GM12878 (cell line): ENCODE results near the gene MYRF. TPM values are rescaled to one million over a fixed set of nuclear protein-coding genes. Genes with fewer than 3 reads are reported as not detected.
A peak's percentile ranks its signal among the peaks of the same experiment; 100 is the strongest.

Source experiments
- ATAC-seq: fragments of 200-7000 bp; cut with Tn5 transposase; 3 replicates; pipeline ENCODE4 v1.9.1; 2020; ENCODE audit warnings: mild to moderate bottlenecking, moderate library complexity
- BruUV-seq: library from RNA; stranded (reverse); fragments of 400-500 nt; replicated peaks from 2 replicates; lab custom pipeline; 2021; lab: Mats Ljungman, UMichigan
- CTCF ChIA-PET: fragments of 300-600 bp; sonication (Branson Sonifier 250); formaldehyde crosslinking; extraction: SDS; loops from one replicate; lab custom pipeline; 2021; ENCODE audit warnings: inconsistent platforms; lab: Yijun Ruan, JAX
- POLR2A ChIA-PET: fragments of 350-600 bp; formaldehyde crosslinking; extraction: SDS; loops from one replicate; lab custom pipeline; 2021; ENCODE audit warnings: inconsistent platforms; lab: Charles Lee
- RAD21 ChIA-PET: fragments of 300-600 bp; sonication (Branson Sonifier 250); formaldehyde crosslinking; loops from one replicate; lab custom pipeline; 2023; ENCODE audit warnings: antibody characterized with exemption; ENCODE audit not compliant: unreplicated experiment; lab: Charles Lee
- SMC1A ChIA-PET: fragments of 300-600 bp; sonication (Branson Sonifier 250); formaldehyde crosslinking; loops from one replicate; lab custom pipeline; 2023; ENCODE audit not compliant: unreplicated experiment, uncharacterized antibody; lab: Charles Lee
- DNase-seq: peaks from one replicate; pipeline ENCODE4 v3.0.0-alpha.2; 2011; ENCODE audit warnings: low read depth, low spot score
- FAIRE-seq: peaks from 3 replicates; lab custom pipeline; 2011; peaks lifted over from hg19 to GRCh38; lab: Jason Lieb, UNC
- H2AFZ ChIP-seq: 2 replicates; pipeline ENCODE4 v1.6.0; 2011; ENCODE audit warnings: low read depth, low read length, control low read depth; ENCODE audit not compliant: control insufficient read depth
- H3K27ac ChIP-seq: 2 replicates; pipeline ENCODE4 v1.5.1; 2011; ENCODE audit warnings: control low read depth; ENCODE audit not compliant: control insufficient read depth, insufficient read depth
- H3K27me3 ChIP-seq, 2 experiments: replicated peaks in 1 of 2; 2 replicates each; pipeline versions ENCODE4 v1.6.0 to v1.6.1; 2011; ENCODE audit warnings: low read length in 1 of 2; ENCODE audit not compliant: control insufficient read depth in 2 of 2, insufficient read depth in 2 of 2
- H3K36me3 ChIP-seq, 2 experiments: 2 replicates each; pipeline ENCODE4 v1.5.1; 2011; ENCODE audit warnings: low read length in 1 of 2; ENCODE audit not compliant: control insufficient read depth in 2 of 2, insufficient read depth in 2 of 2
- H3K4me1 ChIP-seq: 2 replicates; pipeline ENCODE4 v1.6.1; 2011; ENCODE audit warnings: mild to moderate bottlenecking, low read length, moderate library complexity, mixed read lengths; ENCODE audit not compliant: control insufficient read depth, insufficient read depth
- H3K4me2 ChIP-seq: 2 replicates; pipeline ENCODE4 v1.6.0; 2011; ENCODE audit warnings: control low read depth; ENCODE audit not compliant: control insufficient read depth, insufficient read depth
- H3K4me3 ChIP-seq: fragments of 200-600 bp; sonication (generic); 2 replicates; pipeline ENCODE4 v1.5.1; 2016
- H3K79me2 ChIP-seq: 2 replicates; pipeline ENCODE4 v1.6.0; 2011; ENCODE audit warnings: low read length; ENCODE audit not compliant: control insufficient read depth, insufficient read depth
- H3K9ac ChIP-seq: 2 replicates; pipeline ENCODE4 v1.8.0; 2011; ENCODE audit warnings: low read length, control low read depth, mixed read lengths; ENCODE audit not compliant: control insufficient read depth, insufficient read depth
- H3K9me3 ChIP-seq: replicated peaks from 3 replicates; pipeline ENCODE4 v1.5.1; 2011; ENCODE audit warnings: mild to moderate bottlenecking, low read length; ENCODE audit not compliant: control insufficient read depth, insufficient read depth
- H4K20me1 ChIP-seq: 2 replicates; pipeline ENCODE4 v1.6.0; 2011; ENCODE audit not compliant: control insufficient read depth, insufficient read depth
- ATF3 ChIP-seq: IDR thresholded peaks from 2 replicates; pipeline ENCODE4 v1.6.1; 2011; ENCODE audit warnings: low read depth, mild to moderate bottlenecking, low read length, moderate library complexity, borderline replicate concordance; ENCODE audit errors: extremely low read depth
- CHD4 ChIP-seq: fragments of 200-600 bp; sonication (generic); IDR thresholded peaks from 2 replicates; pipeline ENCODE4 v1.6.1; 2016; ENCODE audit warnings: mild to moderate bottlenecking
- DPF2 ChIP-seq: fragments of 450-650 bp; IDR thresholded peaks from 2 replicates; pipeline ENCODE4 v1.6.1; 2017; ENCODE audit warnings: mild to moderate bottlenecking
- GATAD2B ChIP-seq: fragments of 450-650 bp; conservative IDR thresholded peaks from 2 replicates; pipeline ENCODE4 v1.6.1; 2017; ENCODE audit warnings: low read depth, mild to moderate bottlenecking, moderate library complexity
- HDGF ChIP-seq: fragments of 450-650 bp; IDR thresholded peaks from 2 replicates; pipeline ENCODE4 v1.6.1; 2016; ENCODE audit warnings: antibody characterized with exemption
- KDM1A ChIP-seq: fragments of 200-600 bp; sonication (generic); IDR thresholded peaks from 2 replicates; pipeline ENCODE4 v1.6.1; 2016; ENCODE audit warnings: borderline replicate concordance
- MEF2A ChIP-seq: IDR thresholded peaks from 2 replicates; pipeline ENCODE4 v1.6.1; 2011; ENCODE audit warnings: low read depth, mild to moderate bottlenecking, low read length, moderate library complexity; ENCODE audit not compliant: insufficient read depth
- MYB ChIP-seq: fragments of 150-350 bp; IDR thresholded peaks from 2 replicates; pipeline ENCODE4 v1.6.1; 2014; ENCODE audit warnings: mild to moderate bottlenecking, low read depth, low read length, borderline replicate concordance
- MYC ChIP-seq: IDR thresholded peaks from 2 replicates; pipeline ENCODE4 v1.6.1; 2011; ENCODE audit warnings: mild to moderate bottlenecking, low read length, moderate library complexity, inconsistent platforms; ENCODE audit not compliant: insufficient read depth, insufficient replicate concordance, insufficient read length, severe bottlenecking
- RB1 ChIP-seq: fragments of 450-650 bp; formaldehyde crosslinking; IDR thresholded peaks from 2 replicates; pipeline ENCODE4 v1.6.1; 2017; ENCODE audit warnings: mild to moderate bottlenecking, borderline replicate concordance
- RELA ChIP-seq: fragments of 450-650 bp; IDR thresholded peaks from 2 replicates; pipeline ENCODE4 v1.8.0; 2014; ENCODE audit warnings: borderline replicate concordance; ENCODE audit not compliant: partially characterized antibody
- TCF12 ChIP-seq: IDR thresholded peaks from 2 replicates; pipeline ENCODE4 v1.6.1; 2011; ENCODE audit warnings: low read depth, mild to moderate bottlenecking, low read length
- USF2 ChIP-seq: IDR thresholded peaks from 2 replicates; pipeline ENCODE4 v1.6.1; 2011; ENCODE audit warnings: low read depth, low read length, improper control_type of control experiment, borderline replicate concordance
- ZNF274 ChIP-seq: IDR thresholded peaks from one replicate; pipeline ENCODE4 v1.8.0; 2011; ENCODE audit not compliant: insufficient read length, insufficient read depth
- WGBS: methylation state at CpG from one replicate; pipeline ENCODE4 v1.1.6; 2016; ENCODE audit warnings: low lambda C conversion rate; ENCODE audit not compliant: insufficient replicate concordance, insufficient coverage; ENCODE audit errors: missing lambda C conversion rate; 5-methylcytosine and 5-hydroxymethylcytosine counted together
- in situ Hi-C: fragments of 300-500 bp; cut with MboI; formaldehyde crosslinking; loops from 9 replicates; pipeline ENCODE4 v1.14.3; 2018; ENCODE audit warnings: mixed read lengths
- intact Hi-C: fragments of 100-400 bp; cut with micrococcal nuclease; formaldehyde crosslinking; loops from one replicate; pipeline ENCODE4 v1.14.2; 2022; ENCODE audit not compliant: unreplicated experiment
- polyA plus RNA-seq, 11 experiments: library from polyadenylated mRNA; depleted of rRNA in 4 of 11; unstranded in 6 of 11; stranded (reverse) in 5 of 11; fragments of >200 nt; fragmentation: Nextera tagmentation in 4 of 11; fragmentation: Illumina TruSeq in 1 of 11; extraction: Ambion mirVana in 4 of 11; extraction: Trizol in 1 of 11; gene quantifications; 1 replicate in 1 of 11; 2 replicates in 10 of 11; pipeline versions ENCODE4 v1.2.1 to v1.2.3, GENCODE V29; 2011 to 2016; ENCODE audit warnings: inconsistent platforms in 2 of 11, missing spikeins in 2 of 11, low read depth in 1 of 11
- total RNA-seq, 4 experiments: library from RNA; depleted of rRNA in 3 of 4; stranded (reverse); fragments of >200 nt in 3 of 4; fragmentation: Illumina TruSeq in 1 of 4; extraction: Trizol in 1 of 4; gene quantifications; 2 replicates each; pipeline versions ENCODE4 v1.2.1 to v1.2.3, GENCODE V29; 2013 to 2021

MYRF gene
- total and polyA plus RNA-seq, 10 of the 15 experiments (the other 5 are each of a cell fraction or from before 2014, with no cell fraction given), result 0.27 to 15.6 (median 0.89) TPM

GRCh38 chr11:61752117-61752924 is at the start of gene MYRF (continued):
- TF ChIP-seq DPF2 (peak; percentile 61; the same call in 1 of the 2 replicates), KDM1A (no peak), HDGF (peak; percentile 27; the same call in 1 of the 2 replicates), GATAD2B (peak; percentile 73)

GRCh38 chr11:61702701-61703312 is 49.6 kb upstream of the MYRF start:
- no TSS peak for BruUV-seq
- POLR2A ChIA-PET, result no interaction called here

More at GRCh38 chr11:61702701-61703312, 49.6 kb upstream of the MYRF start:
- no peak overlapping the region for H3K9ac ChIP-seq
- no peaks in the 10 kb centered on the region for H3K79me2 ChIP-seq
- H3K27me3 ChIP-seq, result peaks cover 0 to 2% of the 10 kb centered on the region in 2 experiments; a peak in 2 of 4 replicates
- no peak overlapping the region for H3K4me3 ChIP-seq
- H4K20me1 ChIP-seq, result no peaks in the 10 kb centered on the region
- CTCF ChIA-PET, result no interaction called here
- intact Hi-C loops, result no loop called here
- no peaks in the 10 kb centered on the region for H3K36me3 ChIP-seq
- no peak overlapping the region for H2AFZ ChIP-seq
- TF ChIP-seq GATAD2B, result no peak
- TF ChIP-seq RELA, result no peak
- TF ChIP-seq ZNF274, result no peak
- TF ChIP-seq ATF3, result no peak
- TF ChIP-seq RB1, result no peak
- TF ChIP-seq CHD4, result no peak
- TF ChIP-seq USF2, result no peak
- no peak for TF ChIP-seq MYC
- TF ChIP-seq MYB, result no peak
- no peak for TF ChIP-seq TCF12
- TF ChIP-seq MEF2A, result no peak
- TF ChIP-seq, all 136 proteins: peak for 0
- FAIRE-seq (no peak), DNase-seq (no peak), ATAC-seq (no peak)
- SMC1A ChIA-PET, result no interaction called here
- RAD21 ChIA-PET, result no interaction called here
- in situ Hi-C loops, result no loop called here
- H3K4me2 ChIP-seq, result no peak overlapping the region
- 2% methylated on average over 11 of the region's 11 CpGs for WGBS
- no peaks in the 10 kb centered on the region for H3K4me1 ChIP-seq
- H3K27ac ChIP-seq, result no peak overlapping the region
- no peaks in the 10 kb centered on the region for H3K9me3 ChIP-seq
